PC-9 (cell line): ENCODE data around the gene ZNF23. TPM values are rescaled to one million over a fixed set of nuclear protein-coding genes. Genes with fewer than 3 reads are reported as not detected.

Source experiments
- BruUV-seq: library from RNA; stranded (reverse); fragments of 400-500 nt; replicated peaks from 2 replicates; lab custom pipeline; 2021; lab: Mats Ljungman, UMichigan
- CTCF ChIA-PET: fragments of 300-600 bp; sonication (Branson Sonifier 250); formaldehyde crosslinking; loops from one replicate; lab custom pipeline; 2022; ENCODE audit warnings: antibody characterized with exemption; lab: Charles Lee
- POLR2A ChIA-PET: fragments of 300-600 bp; sonication (Branson Sonifier 250); formaldehyde crosslinking; loops from one replicate; lab custom pipeline; 2022; ENCODE audit warnings: antibody characterized with exemption; ENCODE audit not compliant: unreplicated experiment; lab: Charles Lee
- DNase-seq, 2 experiments: peaks; one replicate each; pipeline versions ENCODE4 v3.0.0 to v3.0.0-alpha.2; 2015 to 2022; ENCODE audit warnings: mixed read lengths in 1 of 2
- H2AFZ ChIP-seq: fragments of 200-600 bp; sonication (generic); 2 replicates; pipeline ENCODE4 v1.8.1; 2017; ENCODE audit warnings: antibody characterized with exemption
- H3F3A ChIP-seq: fragments of 200-600 bp; sonication (generic); 2 replicates; pipeline ENCODE4 v1.8.1; 2017; ENCODE audit warnings: antibody characterized with exemption, mild to moderate bottlenecking, low read depth; ENCODE audit not compliant: insufficient read depth
- H3K27ac ChIP-seq: fragments of 200-600 bp; sonication (generic); 2 replicates; pipeline ENCODE4 v1.6.1; 2016; ENCODE audit warnings: mixed run types
- H3K27me3 ChIP-seq: fragments of 200-600 bp; sonication (generic); 2 replicates; pipeline ENCODE4 v1.6.1; 2016; ENCODE audit warnings: low read depth, mixed run types; ENCODE audit not compliant: insufficient read depth
- H3K36me3 ChIP-seq: fragments of 200-600 bp; sonication (generic); 2 replicates; pipeline ENCODE4 v1.6.1; 2016; ENCODE audit warnings: low read depth, mixed run types
- H3K4me1 ChIP-seq: fragments of 200-600 bp; sonication (generic); replicated peaks from 2 replicates; pipeline ENCODE4 v1.6.1; 2016; ENCODE audit warnings: mixed run types; ENCODE audit not compliant: insufficient read depth
- H3K4me2 ChIP-seq: fragments of 200-600 bp; sonication (generic); 2 replicates; pipeline ENCODE4 v1.6.1; 2017; ENCODE audit warnings: mixed run types
- H3K4me3 ChIP-seq: fragments of 200-600 bp; sonication (generic); 2 replicates; pipeline ENCODE4 v1.6.1; 2016; ENCODE audit warnings: mixed run types
- H3K79me2 ChIP-seq: fragments of 200-600 bp; sonication (generic); 2 replicates; pipeline ENCODE4 v1.6.1; 2017; ENCODE audit warnings: low read depth, mixed run types
- H3K9me2 ChIP-seq: fragments of 200-600 bp; sonication (generic); 2 replicates; pipeline ENCODE4 v1.8.1; 2017; ENCODE audit warnings: mild to moderate bottlenecking; ENCODE audit not compliant: insufficient read depth
- H3K9me3 ChIP-seq: fragments of 200-600 bp; sonication (generic); 2 replicates; pipeline ENCODE4 v1.8.1; 2016; ENCODE audit warnings: low read depth; ENCODE audit not compliant: insufficient read depth
- H4K20me1 ChIP-seq: fragments of 200-600 bp; sonication (generic); 2 replicates; pipeline ENCODE4 v1.8.1; 2017; ENCODE audit not compliant: insufficient read depth
- EZH2 ChIP-seq: fragments of 200-600 bp; sonication (generic); IDR thresholded peaks from 2 replicates; pipeline ENCODE4 v1.8.0; 2017; ENCODE audit warnings: antibody characterized with exemption, low read depth
- intact Hi-C: fragments of 100-400 bp; cut with micrococcal nuclease; formaldehyde crosslinking; loops from one replicate; pipeline ENCODE4 v1.10.0; 2022; ENCODE audit not compliant: unreplicated experiment
- total RNA-seq: library from RNA; stranded (reverse); gene quantifications from 2 replicates; pipeline ENCODE4 v1.2.3, GENCODE V29; 2021
- TF ChIP-seq, protein P1 (sequence below): fragments of 200-600 bp; sonication (generic); conservative IDR thresholded peaks from 2 replicates; pipeline ENCODE4 v1.6.1; 2017; ENCODE audit warnings: mixed run types, antibody characterized with exemption, mild to moderate bottlenecking, moderate library complexity

ZNF23 gene
- total RNA-seq, 1 experiment from 2014 or later: 6.9 TPM

- CTCF ChIA-PET: no interaction called here
- DNase-seq: no peak
- Histone ChIP-seq H2AFZ (no peak overlapping the region), H3K79me2 (no peaks in the 10 kb centered on the region), H3F3A (no peaks in the 10 kb centered on the region), H3K4me3 (no peak overlapping the region), H3K4me1 (no peaks in the 10 kb centered on the region), H4K20me1 (no peaks in the 10 kb centered on the region), H3K9me2 (no peaks in the 10 kb centered on the region), H3K27me3 (peaks cover 6% of the 10 kb centered on the region; the same call in 1 of the 2 replicates), H3K9me3 (peaks cover 5% of the 10 kb centered on the region; the same call in 1 of the 2 replicates), H3K4me2 (no peak overlapping the region), H3K36me3 (no peaks in the 10 kb centered on the region), H3K27ac (no peak overlapping the region)
- POLR2A ChIA-PET: no interaction called here
- BruUV-seq: no TSS peak
- TF ChIP-seq EZH2: no peak
- TF ChIP-seq, protein P1, sequence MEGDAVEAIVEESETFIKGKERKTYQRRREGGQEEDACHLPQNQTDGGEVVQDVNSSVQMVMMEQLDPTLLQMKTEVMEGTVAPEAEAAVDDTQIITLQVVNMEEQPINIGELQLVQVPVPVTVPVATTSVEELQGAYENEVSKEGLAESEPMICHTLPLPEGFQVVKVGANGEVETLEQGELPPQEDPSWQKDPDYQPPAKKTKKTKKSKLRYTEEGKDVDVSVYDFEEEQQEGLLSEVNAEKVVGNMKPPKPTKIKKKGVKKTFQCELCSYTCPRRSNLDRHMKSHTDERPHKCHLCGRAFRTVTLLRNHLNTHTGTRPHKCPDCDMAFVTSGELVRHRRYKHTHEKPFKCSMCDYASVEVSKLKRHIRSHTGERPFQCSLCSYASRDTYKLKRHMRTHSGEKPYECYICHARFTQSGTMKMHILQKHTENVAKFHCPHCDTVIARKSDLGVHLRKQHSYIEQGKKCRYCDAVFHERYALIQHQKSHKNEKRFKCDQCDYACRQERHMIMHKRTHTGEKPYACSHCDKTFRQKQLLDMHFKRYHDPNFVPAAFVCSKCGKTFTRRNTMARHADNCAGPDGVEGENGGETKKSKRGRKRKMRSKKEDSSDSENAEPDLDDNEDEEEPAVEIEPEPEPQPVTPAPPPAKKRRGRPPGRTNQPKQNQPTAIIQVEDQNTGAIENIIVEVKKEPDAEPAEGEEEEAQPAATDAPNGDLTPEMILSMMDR: no peak
- intact Hi-C loops: no loop called here
These were observed 57.7 kb downstream of the ZNF23 start for GRCh38 chr16:71404364-71404763.

DNA sequence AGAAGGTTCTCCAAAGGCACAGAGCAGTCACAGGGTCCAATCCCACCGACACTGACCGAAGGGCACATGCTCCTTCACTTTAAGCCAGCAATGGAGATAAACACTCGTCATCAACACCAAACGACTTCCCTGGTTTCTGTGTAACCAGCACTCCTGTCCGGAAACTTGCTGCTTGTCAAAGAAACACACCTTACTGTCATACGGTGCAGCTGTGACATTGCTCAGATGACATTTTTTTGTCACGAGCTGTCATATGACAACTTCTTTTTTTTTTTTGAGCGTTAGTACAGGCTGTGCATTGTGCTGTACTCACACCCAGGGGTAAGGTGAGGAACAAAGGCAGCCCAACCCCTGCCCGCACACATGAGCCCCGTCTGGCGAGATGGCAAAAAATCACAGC, 59.4 kb downstream of the ZNF23 start:
- intact Hi-C loops: no loop called here
- peaks cover 5% of the 10 kb centered on the region; the same call in 1 of the 2 replicates for H3K9me3 ChIP-seq
- no peaks in the 10 kb centered on the region for H4K20me1 ChIP-seq
- ChIA-PET POLR2A (no interaction called here), CTCF (no interaction called here)
- H3K4me3 ChIP-seq: no peak overlapping the region
- no peaks in the 10 kb centered on the region for H3K36me3 ChIP-seq
- BruUV-seq: no TSS peak
- no peak overlapping the region for H2AFZ ChIP-seq
- no peaks in the 10 kb centered on the region for H3K9me2 ChIP-seq
- no peaks in the 10 kb centered on the region; the same call in 1 of the 2 replicates for H3K27me3 ChIP-seq
- DNase-seq: no peak
- no peaks in the 10 kb centered on the region for H3K79me2 ChIP-seq
- no peak overlapping the region for H3K4me2 ChIP-seq
- no peak overlapping the region for H3K27ac ChIP-seq
- TF ChIP-seq, protein P1: no peak
- no peak for TF ChIP-seq EZH2
- no peaks in the 10 kb centered on the region for H3F3A ChIP-seq
- no peaks in the 10 kb centered on the region for H3K4me1 ChIP-seq

- no peaks in the 10 kb centered on the region for H4K20me1 ChIP-seq
- TF ChIP-seq, protein P1: no peak
- no peak for TF ChIP-seq EZH2
- H3K79me2 ChIP-seq: no peaks in the 10 kb centered on the region
- no TSS peak for BruUV-seq
- no peak overlapping the region for H3K4me2 ChIP-seq
- POLR2A ChIA-PET: no interaction called here
- DNase-seq: no peak
- H3K9me3 ChIP-seq: peaks cover 5% of the 10 kb centered on the region; the same call in 1 of the 2 replicates
- no peak overlapping the region for H3K4me3 ChIP-seq
- H3K4me1 ChIP-seq: no peaks in the 10 kb centered on the region
- H2AFZ ChIP-seq: no peak overlapping the region
- intact Hi-C loops: no loop called here
- H3F3A ChIP-seq: no peaks in the 10 kb centered on the region
- no peaks in the 10 kb centered on the region for H3K36me3 ChIP-seq
- no peaks in the 10 kb centered on the region for H3K9me2 ChIP-seq
- no peak overlapping the region for H3K27ac ChIP-seq
- H3K27me3 ChIP-seq: no peaks in the 10 kb centered on the region
- CTCF ChIA-PET: no interaction called here
These were observed 60.0 kb downstream of the ZNF23 start for GRCh38 chr16:71402007-71402406.
